Right cardiac atrium (tissue), 5 donors: ENCODE data around the gene BCAS3. TPM values are rescaled to one million over a fixed set of nuclear protein-coding genes. Genes with fewer than 3 reads are reported as not detected.

Source experiments
- ATAC-seq, 2 donors: fragments of 200-7000 bp; cut with Tn5 transposase; one replicate each; pipeline versions ENCODE4 v1.8.0 to v1.9.1; 2020; ENCODE audit warnings: moderate library complexity in 2 of 2, mild to moderate bottlenecking in 1 of 2
- DNase-seq, 3 donors: peaks; one replicate each; pipeline ENCODE4 v3.0.0-alpha.2; 2020
- H3K27ac ChIP-seq: one replicate; pipeline ENCODE4 v1.5.1; 2013; ENCODE audit warnings: mild to moderate bottlenecking, low read length, control low read depth, moderate library complexity
- H3K27me3 ChIP-seq: one replicate; pipeline ENCODE4 v1.6.1; 2013; ENCODE audit not compliant: control insufficient read depth, insufficient read depth
- H3K4me1 ChIP-seq: one replicate; pipeline ENCODE4 v1.6.1; 2013; ENCODE audit warnings: low read length; ENCODE audit not compliant: control insufficient read depth, insufficient read depth
- H3K4me3 ChIP-seq: one replicate; pipeline ENCODE4 v1.5.1; 2013; ENCODE audit warnings: low read length, control low read depth
- H3K9me3 ChIP-seq: one replicate; pipeline ENCODE4 v1.6.1; 2013; ENCODE audit warnings: low read length; ENCODE audit not compliant: control insufficient read depth
- WGBS: extraction: QIAGEN DNeasy Blood & Tissue Kit; methylation state at CpG from one replicate; pipeline ENCODE4 v1.1.7; 2013; 5-methylcytosine and 5-hydroxymethylcytosine counted together
- intact Hi-C, 4 donors: fragments of 100-400 bp; cut with DNase I; formaldehyde crosslinking; loops; one replicate each; pipeline versions ENCODE4 v1.11.0 to v1.14.0; 2022 to 2023
- polyA plus RNA-seq: library from polyadenylated mRNA; stranded (reverse); fragments of 200-250 nt; gene quantifications from one replicate; pipeline ENCODE4 v1.2.3, GENCODE V29; 2013
- total RNA-seq, 4 donors: library from RNA; stranded (reverse); fragmentation: NEBNext Ultra II Directional; extraction: Animal tissue kit (Norgen Biotek cat#: 25700); gene quantifications; one replicate each; pipeline ENCODE4 v1.2.1, GENCODE V29; 2021
- donor health status: healthy with polysubstance abuse.
- donor health status: DM: no; HTN: yes; CAD: no.
- donor health status: DM: no; HTN: no; CAD: no.
- donor health status: DM: no; HTN: yes; CAD: no; lungs with severe emphysema.
- donor health status: DM: yes; HTN: yes; CAD: no.

BCAS3 gene
- total and polyA plus RNA-seq, 5 donors = 6.6 to 19.6 (median 19.1) TPM

GRCh38 chr17:61129267-61130254 is 451.9 kb downstream of the BCAS3 start:
- H3K4me1 ChIP-seq = no peaks in the 10 kb centered on the region
- no peak for DNase-seq
- no peak overlapping the region for H3K4me3 ChIP-seq
- ATAC-seq = peak in 1 of 2 donors; percentile 25
- intact Hi-C loops = no loop called here
- H3K9me3 ChIP-seq = no peaks in the 10 kb centered on the region
- 64% methylated on average over 7 of the region's 7 CpGs for WGBS
- no peaks in the 10 kb centered on the region for H3K27me3 ChIP-seq
- no peak overlapping the region for H3K27ac ChIP-seq

GRCh38 chr17:61130330-61130729 is 452.7 kb downstream of the BCAS3 start:
- 83% methylated on average over 4 of the region's 4 CpGs for WGBS
- ATAC-seq = no peak
- Histone ChIP-seq H3K27ac (no peak overlapping the region), H3K4me3 (no peak overlapping the region), H3K9me3 (no peaks in the 10 kb centered on the region), H3K27me3 (no peaks in the 10 kb centered on the region), H3K4me1 (no peaks in the 10 kb centered on the region)
- intact Hi-C loops = no loop called here
- DNase-seq = no peak

- intact Hi-C loops = no loop called here
- Histone ChIP-seq H3K27me3 (no peaks in the 10 kb centered on the region), H3K9me3 (no peaks in the 10 kb centered on the region), H3K27ac (no peak overlapping the region), H3K4me1 (no peaks in the 10 kb centered on the region), H3K4me3 (no peak overlapping the region)
- 61% methylated on average over 2 of the region's 2 CpGs for WGBS
- ATAC-seq = peak in 1 of 2 donors; percentile 66
- DNase-seq = no peak
Measured at GRCh38 chr17:61131585-61131984, 453.9 kb downstream of the BCAS3 start.

- intact Hi-C loops = no loop called here
- WGBS = 93% methylated on average over 4 of the region's 4 CpGs
- ATAC-seq = no peak
- no peak for DNase-seq
- Histone ChIP-seq H3K4me1 (no peaks in the 10 kb centered on the region), H3K27me3 (no peaks in the 10 kb centered on the region), H3K4me3 (no peak overlapping the region), H3K27ac (no peak overlapping the region), H3K9me3 (no peaks in the 10 kb centered on the region)
Measured at GRCh38 chr17:61132524-61132923, 454.9 kb downstream of the BCAS3 start.

- intact Hi-C loops = no loop called here
- H3K4me1 ChIP-seq = no peaks in the 10 kb centered on the region
- H3K27ac ChIP-seq = no peak overlapping the region
- no peaks in the 10 kb centered on the region for H3K27me3 ChIP-seq
- no peak overlapping the region for H3K4me3 ChIP-seq
- no peak for DNase-seq
- no peak for ATAC-seq
- WGBS = 95% methylated on average over 1 of the region's 1 CpG
- no peaks in the 10 kb centered on the region for H3K9me3 ChIP-seq
Measured at GRCh38 chr17:61133853-61134252, 456.2 kb downstream of the BCAS3 start.

- ATAC-seq (no peak), DNase-seq (no peak)
- H3K4me3 ChIP-seq = no peak overlapping the region
- no peak overlapping the region for H3K27ac ChIP-seq
- no peaks in the 10 kb centered on the region for H3K4me1 ChIP-seq
- H3K27me3 ChIP-seq = no peaks in the 10 kb centered on the region
- H3K9me3 ChIP-seq = no peaks in the 10 kb centered on the region
- intact Hi-C loops = no loop called here
- WGBS = 74% methylated on average over 6 of the region's 6 CpGs
Measured at GRCh38 chr17:61134551-61135235, 457.0 kb downstream of the BCAS3 start.

GRCh38 chr17:61135782-61136181 is 458.1 kb downstream of the BCAS3 start:
- intact Hi-C loops = no loop called here
- 74% methylated on average over 14 of the region's 14 CpGs for WGBS
- no peak overlapping the region for H3K27ac ChIP-seq
- ATAC-seq (no peak), DNase-seq (peak in 2 of 3 donors; percentile 50 to 59)
- H3K4me1 ChIP-seq = no peaks in the 10 kb centered on the region
- no peaks in the 10 kb centered on the region for H3K9me3 ChIP-seq
- H3K27me3 ChIP-seq = no peaks in the 10 kb centered on the region
- H3K4me3 ChIP-seq = peak overlapping the region; percentile 12

GRCh38 chr17:61136296-61136695 is 458.6 kb downstream of the BCAS3 start:
- DNase-seq = no peak
- H3K27ac ChIP-seq = no peak overlapping the region
- intact Hi-C loops = no loop called here
- 92% methylated on average over 7 of the region's 7 CpGs for WGBS
- no peak overlapping the region for H3K4me3 ChIP-seq
- no peak for ATAC-seq
- no peaks in the 10 kb centered on the region for H3K4me1 ChIP-seq
- no peaks in the 10 kb centered on the region for H3K27me3 ChIP-seq
- no peaks in the 10 kb centered on the region for H3K9me3 ChIP-seq

- Histone ChIP-seq H3K27me3 (no peaks in the 10 kb centered on the region), H3K9me3 (no peaks in the 10 kb centered on the region), H3K4me3 (no peak overlapping the region), H3K4me1 (no peaks in the 10 kb centered on the region), H3K27ac (no peak overlapping the region)
- intact Hi-C loops = no loop called here
- no peak for DNase-seq
- WGBS = 45% methylated on average over 4 of the region's 4 CpGs
- ATAC-seq = peak in 1 of 2 donors; percentile 40
Measured at GRCh38 chr17:61139219-61139618, 461.6 kb downstream of the BCAS3 start.

GRCh38 chr17:61140081-61140786 is 462.6 kb downstream of the BCAS3 start:
- Histone ChIP-seq H3K27ac (no peak overlapping the region), H3K9me3 (no peaks in the 10 kb centered on the region), H3K4me1 (peaks cover 4% of the 10 kb centered on the region), H3K4me3 (no peak overlapping the region), H3K27me3 (no peaks in the 10 kb centered on the region)
- intact Hi-C loops = no loop called here
- ATAC-seq (no peak), DNase-seq (no peak)
- WGBS = over 99% methylated on average over 3 of the region's 3 CpGs

GRCh38 chr17:61143026-61143425 is 465.4 kb downstream of the BCAS3 start:
- Histone ChIP-seq H3K9me3 (no peaks in the 10 kb centered on the region), H3K27ac (no peak overlapping the region), H3K4me1 (peaks cover 4% of the 10 kb centered on the region), H3K27me3 (no peaks in the 10 kb centered on the region), H3K4me3 (no peak overlapping the region)
- intact Hi-C loops = no loop called here
- no peak for ATAC-seq
- DNase-seq = no peak
- 92% methylated on average over 1 of the region's 1 CpG for WGBS
